Measurements from ENCODE around the gene ITGB3.

Gene ITGB3

DNA sequence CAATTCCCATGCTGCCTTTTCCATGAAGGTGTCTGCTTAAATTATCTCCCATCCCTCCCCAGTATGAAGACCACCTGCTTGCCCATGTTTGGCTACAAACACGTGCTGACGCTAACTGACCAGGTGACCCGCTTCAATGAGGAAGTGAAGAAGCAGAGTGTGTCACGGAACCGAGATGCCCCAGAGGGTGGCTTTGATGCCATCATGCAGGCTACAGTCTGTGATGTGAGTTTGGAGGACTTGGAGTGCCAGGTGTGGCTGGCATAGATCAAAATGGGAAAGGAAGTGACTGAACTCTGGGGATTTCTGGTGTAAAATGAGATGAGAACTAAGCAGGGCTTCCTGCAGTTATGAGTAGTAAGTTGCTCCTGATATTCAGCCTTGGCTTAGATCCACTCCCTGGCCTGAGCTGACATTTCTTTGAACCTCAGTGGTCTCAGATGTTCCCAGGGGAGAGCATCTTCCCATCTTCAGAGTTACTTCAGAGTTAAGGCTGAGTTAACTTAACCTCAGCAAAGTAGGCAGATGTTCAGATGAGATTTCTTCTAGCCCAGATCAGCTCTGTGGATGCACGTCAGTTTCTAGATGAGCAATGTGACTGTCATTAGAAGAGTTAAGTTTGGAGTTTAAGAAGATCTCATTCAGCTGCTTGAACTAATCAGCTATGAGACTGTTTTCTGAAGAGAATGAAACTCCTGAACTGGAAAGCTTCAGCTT, 32.7 kb downstream of the ITGB3 start:
- no peak overlapping the region for H3K9ac ChIP-seq (ENCODE audit: low read length)
- no peak overlapping the region for H2BK120ac ChIP-seq (ENCODE audit: insufficient read depth, low read length, poor library complexity)
- no peak overlapping the region for H3K23ac ChIP-seq (ENCODE audit: low read length)
- no peak for DNase-seq
- H3K27ac ChIP-seq (ENCODE audit: low read depth, low read length), result no peak overlapping the region
- H3K9me3 ChIP-seq (ENCODE audit: insufficient read depth, low read depth, low read length), result no peaks in the 10 kb centered on the region
- no peak overlapping the region for H3K4me2 ChIP-seq (ENCODE audit: low read length)
- no peak overlapping the region for H3K18ac ChIP-seq (ENCODE audit: low read length)
- no CpG with 5 or more reads among the region's 6 CpGs for WGBS (ENCODE audit: extremely low coverage, insufficient coverage, insufficient read length)
- no peak overlapping the region for H3K4me3 ChIP-seq (ENCODE audit: low read depth, low read length)
- H3K4me1 ChIP-seq (ENCODE audit: control insufficient read depth in 1 of 2, insufficient read depth in 2 of 2, low read length in 2 of 2), result peaks cover 5 to 6% of the 10 kb centered on the region in 2 experiments
- no peak overlapping the region for H2AFZ ChIP-seq (ENCODE audit: insufficient read depth, low read length, poor library complexity)
- no peak overlapping the region for H4K91ac ChIP-seq (ENCODE audit: low read depth, low read length)
- no peak overlapping the region for H3K4ac ChIP-seq (ENCODE audit: low read depth, low read length)
- H3K79me2 ChIP-seq (ENCODE audit: control insufficient read depth, insufficient read depth, low read length, poor library complexity), result no peaks in the 10 kb centered on the region
- H2BK12ac ChIP-seq (ENCODE audit: low read length), result no peak overlapping the region
- H3K27me3 ChIP-seq (ENCODE audit: insufficient read depth, low read length), result no peaks in the 10 kb centered on the region
- H3K36me3 ChIP-seq (ENCODE audit: control insufficient read depth in 1 of 2, insufficient read depth in 2 of 2, low read length in 2 of 2), result no peaks in the 10 kb centered on the region
- no peak overlapping the region for H4K8ac ChIP-seq (ENCODE audit: low read depth, low read length)
- H3K14ac ChIP-seq (ENCODE audit: low read length), result no peak overlapping the region
- no peak overlapping the region for H2AK5ac ChIP-seq (ENCODE audit: low read length)
- H3K79me1 ChIP-seq (ENCODE audit: low read length), result no peaks in the 10 kb centered on the region
- H2BK5ac ChIP-seq (ENCODE audit: low read depth, low read length, poor library complexity), result no peak overlapping the region
- no peak overlapping the region for H4K12ac ChIP-seq (ENCODE audit: low read depth, low read length)

- Histone ChIP-seq H3K4me2 (ENCODE audit: low read length) (no peak overlapping the region), H4K8ac (ENCODE audit: low read depth, low read length) (no peak overlapping the region), H3K27ac (ENCODE audit: low read depth, low read length) (no peak overlapping the region), H3K79me1 (ENCODE audit: low read length) (no peaks in the 10 kb centered on the region), H4K91ac (ENCODE audit: low read depth, low read length) (no peak overlapping the region), H3K9me3 (ENCODE audit: insufficient read depth, low read depth, low read length) (no peaks in the 10 kb centered on the region), H2AFZ (ENCODE audit: insufficient read depth, low read length, poor library complexity) (no peak overlapping the region), H3K14ac (ENCODE audit: low read length) (no peak overlapping the region), H3K4ac (ENCODE audit: low read depth, low read length) (no peak overlapping the region), H3K23ac (ENCODE audit: low read length) (no peak overlapping the region), H3K4me3 (ENCODE audit: low read depth, low read length) (no peak overlapping the region), H3K18ac (ENCODE audit: low read length) (no peak overlapping the region), H2BK120ac (ENCODE audit: insufficient read depth, low read length, poor library complexity) (no peak overlapping the region), H3K4me1 (ENCODE audit: control insufficient read depth in 1 of 2, insufficient read depth in 2 of 2, low read length in 2 of 2) (peaks cover 5 to 6% of the 10 kb centered on the region in 2 experiments), H3K9ac (ENCODE audit: low read length) (no peak overlapping the region), H3K36me3 (ENCODE audit: control insufficient read depth in 1 of 2, insufficient read depth in 2 of 2, low read length in 2 of 2) (no peaks in the 10 kb centered on the region), H3K79me2 (ENCODE audit: control insufficient read depth, insufficient read depth, low read length, poor library complexity) (no peaks in the 10 kb centered on the region), H2BK5ac (ENCODE audit: low read depth, low read length, poor library complexity) (no peak overlapping the region), H3K27me3 (ENCODE audit: insufficient read depth, low read length) (no peaks in the 10 kb centered on the region), H4K12ac (ENCODE audit: low read depth, low read length) (no peak overlapping the region), H2AK5ac (ENCODE audit: low read length) (no peak overlapping the region), H2BK12ac (ENCODE audit: low read length) (no peak overlapping the region)
- DNase-seq, result no peak
- WGBS (ENCODE audit: extremely low coverage, insufficient coverage, insufficient read length), result no CpG with 5 or more reads among the region's 4 CpGs
These were observed 33.4 kb downstream of the ITGB3 start for GRCh38 chr17:47287068-47287467.

GRCh38 chr17:47287639-47288038, 34.0 kb downstream of the ITGB3 start:
- Histone ChIP-seq H3K36me3 (ENCODE audit: control insufficient read depth in 1 of 2, insufficient read depth in 2 of 2, low read length in 2 of 2) (no peaks in the 10 kb centered on the region), H2BK5ac (ENCODE audit: low read depth, low read length, poor library complexity) (no peak overlapping the region), H3K79me1 (ENCODE audit: low read length) (no peaks in the 10 kb centered on the region), H2AK5ac (ENCODE audit: low read length) (no peak overlapping the region), H3K18ac (ENCODE audit: low read length) (no peak overlapping the region), H3K27ac (ENCODE audit: low read depth, low read length) (no peak overlapping the region), H4K12ac (ENCODE audit: low read depth, low read length) (no peak overlapping the region), H3K4me3 (ENCODE audit: low read depth, low read length) (no peak overlapping the region), H2BK120ac (ENCODE audit: insufficient read depth, low read length, poor library complexity) (no peak overlapping the region), H4K91ac (ENCODE audit: low read depth, low read length) (no peak overlapping the region), H3K9me3 (ENCODE audit: insufficient read depth, low read depth, low read length) (no peaks in the 10 kb centered on the region), H3K9ac (ENCODE audit: low read length) (no peak overlapping the region), H3K4me1 (ENCODE audit: control insufficient read depth in 1 of 2, insufficient read depth in 2 of 2, low read length in 2 of 2) (peaks cover 5 to 6% of the 10 kb centered on the region in 2 experiments), H3K27me3 (ENCODE audit: insufficient read depth, low read length) (no peaks in the 10 kb centered on the region), H2BK12ac (ENCODE audit: low read length) (no peak overlapping the region), H2AFZ (ENCODE audit: insufficient read depth, low read length, poor library complexity) (no peak overlapping the region), H3K14ac (ENCODE audit: low read length) (no peak overlapping the region), H4K8ac (ENCODE audit: low read depth, low read length) (no peak overlapping the region), H3K4me2 (ENCODE audit: low read length) (no peak overlapping the region), H3K4ac (ENCODE audit: low read depth, low read length) (no peak overlapping the region), H3K23ac (ENCODE audit: low read length) (no peak overlapping the region), H3K79me2 (ENCODE audit: control insufficient read depth, insufficient read depth, low read length, poor library complexity) (no peaks in the 10 kb centered on the region)
- DNase-seq, result no peak
- no CpG with 5 or more reads among the region's 2 CpGs for WGBS (ENCODE audit: extremely low coverage, insufficient coverage, insufficient read length)

DNA sequence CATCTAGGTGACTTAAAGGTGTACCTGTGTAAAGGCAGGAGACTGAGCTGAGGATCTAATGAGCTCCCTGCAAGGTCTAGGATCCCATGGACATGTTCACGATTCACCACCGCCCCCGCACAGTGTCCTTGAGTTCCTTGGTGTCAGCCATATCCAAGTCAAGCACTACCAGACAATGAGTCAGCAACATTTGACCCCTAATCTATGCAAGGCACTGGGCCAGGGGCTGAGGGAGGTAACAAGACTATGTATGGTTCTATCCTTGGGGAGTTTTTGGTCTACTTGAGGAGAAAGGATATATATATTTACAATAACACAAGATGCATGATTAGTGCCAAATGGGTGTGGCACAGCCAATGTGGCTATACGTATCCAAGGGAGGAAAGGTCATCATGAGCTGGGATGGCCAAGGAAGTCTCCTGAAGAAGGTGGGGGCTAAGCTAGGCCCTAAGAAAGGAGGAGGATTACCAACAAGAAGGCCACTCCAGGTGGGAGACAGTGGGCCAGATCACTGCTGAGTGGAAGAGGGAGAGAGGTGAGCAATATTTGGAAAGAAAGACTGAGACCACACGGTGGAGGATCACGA, 35.0 kb downstream of the ITGB3 start:
- Histone ChIP-seq H2AK5ac (ENCODE audit: low read length) (no peak overlapping the region), H3K79me1 (ENCODE audit: low read length) (no peaks in the 10 kb centered on the region), H2BK12ac (ENCODE audit: low read length) (no peak overlapping the region), H4K8ac (ENCODE audit: low read depth, low read length) (no peak overlapping the region), H3K27ac (ENCODE audit: low read depth, low read length) (no peak overlapping the region), H3K23ac (ENCODE audit: low read length) (no peak overlapping the region), H3K79me2 (ENCODE audit: control insufficient read depth, insufficient read depth, low read length, poor library complexity) (no peaks in the 10 kb centered on the region), H2AFZ (ENCODE audit: insufficient read depth, low read length, poor library complexity) (no peak overlapping the region), H4K91ac (ENCODE audit: low read depth, low read length) (no peak overlapping the region), H3K18ac (ENCODE audit: low read length) (no peak overlapping the region), H3K14ac (ENCODE audit: low read length) (no peak overlapping the region), H2BK120ac (ENCODE audit: insufficient read depth, low read length, poor library complexity) (no peak overlapping the region), H3K27me3 (ENCODE audit: insufficient read depth, low read length) (no peaks in the 10 kb centered on the region), H3K4me3 (ENCODE audit: low read depth, low read length) (no peak overlapping the region), H4K12ac (ENCODE audit: low read depth, low read length) (no peak overlapping the region), H2BK5ac (ENCODE audit: low read depth, low read length, poor library complexity) (no peak overlapping the region), H3K36me3 (ENCODE audit: control insufficient read depth in 1 of 2, insufficient read depth in 2 of 2, low read length in 2 of 2) (no peaks in the 10 kb centered on the region), H3K9ac (ENCODE audit: low read length) (no peak overlapping the region), H3K9me3 (ENCODE audit: insufficient read depth, low read depth, low read length) (no peaks in the 10 kb centered on the region), H3K4me1 (ENCODE audit: control insufficient read depth in 1 of 2, insufficient read depth in 2 of 2, low read length in 2 of 2) (peaks cover 5 to 6% of the 10 kb centered on the region in 2 experiments), H3K4ac (ENCODE audit: low read depth, low read length) (no peak overlapping the region), H3K4me2 (ENCODE audit: low read length) (no peak overlapping the region)
- no CpG with 5 or more reads among the region's 6 CpGs for WGBS (ENCODE audit: extremely low coverage, insufficient coverage, insufficient read length)
- DNase-seq, result no peak
